ENCODE measurements around the gene SUPV3L1.

SUPV3L1 gene

DNA sequence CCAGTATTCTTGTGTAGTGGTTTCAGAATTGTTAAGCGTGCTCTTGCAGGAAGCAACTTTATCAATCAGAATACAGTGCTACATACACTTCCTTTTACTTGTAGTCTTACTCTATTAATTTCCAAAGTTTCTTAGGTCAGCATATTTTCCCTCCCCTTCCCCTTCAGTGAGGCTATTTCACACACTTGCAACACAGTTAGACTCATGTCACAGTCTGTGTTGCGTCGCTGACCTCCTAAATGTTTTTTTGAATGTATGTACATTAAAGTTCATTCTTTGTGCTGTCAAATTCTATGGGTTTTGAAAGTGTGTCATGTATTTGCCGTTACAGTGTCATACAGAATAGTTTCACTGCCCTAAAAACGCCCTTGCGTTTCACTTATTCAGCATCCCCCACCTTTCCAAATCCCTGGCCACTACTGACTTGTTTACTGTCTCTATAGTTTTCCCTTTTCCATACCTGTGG, 34.7 kb downstream of the SUPV3L1 start:
- H3K27ac Mint-ChIP-seq, result no peak overlapping the region
- no peaks in the 10 kb centered on the region for H3K27me3 Mint-ChIP-seq
- H3K4me3 Mint-ChIP-seq, result no peak overlapping the region
- ATAC-seq (ENCODE audit: low read depth), result no peak
- no peak for DNase-seq (ENCODE audit: low spot score in 2 of 2)
- H3K36me3 Mint-ChIP-seq, result no peaks in the 10 kb centered on the region
- peaks cover 9% of the 10 kb centered on the region for H3K4me1 Mint-ChIP-seq
- peaks cover 3% of the 10 kb centered on the region for H3K9me3 Mint-ChIP-seq

GRCh38 chr10:69215405-69216171, 35.6 kb downstream of the SUPV3L1 start:
- Mint-ChIP-seq H3K9me3 (peaks cover 3% of the 10 kb centered on the region), H3K27me3 (no peaks in the 10 kb centered on the region), H3K27ac (no peak overlapping the region), H3K4me3 (no peak overlapping the region), H3K36me3 (no peaks in the 10 kb centered on the region), H3K4me1 (peaks cover 11% of the 10 kb centered on the region)
- ATAC-seq (ENCODE audit: low read depth) (no peak), DNase-seq (ENCODE audit: low spot score in 2 of 2) (no peak)

DNA sequence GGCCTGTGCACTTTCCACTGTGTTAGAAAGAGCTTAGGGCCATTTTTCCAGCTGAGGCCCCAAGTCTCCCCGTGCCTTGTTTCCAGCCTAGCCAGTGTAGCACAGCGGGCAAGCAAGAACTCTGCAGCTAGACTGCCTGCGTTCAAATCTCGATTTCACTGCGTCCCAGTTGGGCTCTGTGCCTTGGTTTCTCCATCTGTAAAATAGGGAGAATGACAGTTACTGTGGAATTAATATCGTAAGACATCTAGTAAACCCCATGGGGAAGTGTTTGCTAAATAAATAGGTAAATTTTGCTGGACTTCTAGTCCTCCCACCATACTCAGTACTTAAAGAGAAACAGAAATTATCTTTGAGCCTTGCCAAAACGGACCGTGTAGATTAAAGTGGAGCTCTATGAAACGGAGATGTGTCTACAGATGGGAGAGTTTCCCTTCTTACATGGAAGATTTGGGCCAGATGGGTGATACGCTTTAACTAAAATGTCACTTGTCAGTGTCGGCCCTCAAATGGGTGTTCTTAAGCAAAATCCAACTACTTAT, 36.6 kb downstream of the SUPV3L1 start:
- H3K4me1 Mint-ChIP-seq, result peaks cover 13% of the 10 kb centered on the region
- no peak overlapping the region for H3K4me3 Mint-ChIP-seq
- no peaks in the 10 kb centered on the region for H3K27me3 Mint-ChIP-seq
- H3K9me3 Mint-ChIP-seq, result peaks cover 3% of the 10 kb centered on the region
- no peak overlapping the region for H3K27ac Mint-ChIP-seq
- no peak for DNase-seq (ENCODE audit: low spot score in 2 of 2)
- no peak for ATAC-seq (ENCODE audit: low read depth)
- H3K36me3 Mint-ChIP-seq, result no peaks in the 10 kb centered on the region

DNA sequence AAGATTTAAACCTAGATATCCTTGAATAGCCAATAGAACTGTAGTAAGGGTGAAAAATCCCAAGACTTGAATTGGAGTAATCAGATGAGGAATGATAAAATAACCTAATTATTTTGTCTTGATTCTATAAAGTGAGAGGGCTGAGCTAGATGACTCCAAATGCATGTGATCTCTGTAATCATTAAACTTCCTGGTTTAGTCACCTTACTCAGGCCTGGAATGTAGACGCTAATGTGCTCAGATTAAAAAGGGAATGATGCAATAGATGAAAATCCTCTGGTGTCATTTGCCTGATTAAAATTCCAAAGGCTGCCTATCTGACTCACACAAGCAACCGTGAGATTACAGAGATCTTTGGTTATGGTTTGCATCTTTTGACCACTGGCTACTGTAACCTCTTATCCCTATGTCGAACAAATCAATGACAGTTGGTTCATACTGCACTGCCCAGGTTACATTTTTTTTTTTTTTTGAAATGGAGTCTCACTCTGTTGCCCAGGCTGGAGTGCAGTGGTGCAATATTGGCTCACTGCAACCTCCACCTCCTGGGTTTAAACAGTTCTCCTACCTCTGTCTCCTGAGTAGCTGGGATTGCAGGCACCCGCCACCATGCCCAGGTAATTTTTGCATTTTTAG, 37.2 kb downstream of the SUPV3L1 start:
- DNase-seq (ENCODE audit: low spot score in 2 of 2), result no peak
- ATAC-seq (ENCODE audit: low read depth), result no peak
- Mint-ChIP-seq H3K27ac (no peak overlapping the region), H3K27me3 (no peaks in the 10 kb centered on the region), H3K36me3 (no peaks in the 10 kb centered on the region), H3K4me3 (no peak overlapping the region), H3K4me1 (peaks cover 16% of the 10 kb centered on the region), H3K9me3 (peaks cover 3% of the 10 kb centered on the region)

GRCh38 chr10:69218831-69219230, 38.8 kb downstream of the SUPV3L1 start:
- no peak overlapping the region for H3K27ac Mint-ChIP-seq

DNA sequence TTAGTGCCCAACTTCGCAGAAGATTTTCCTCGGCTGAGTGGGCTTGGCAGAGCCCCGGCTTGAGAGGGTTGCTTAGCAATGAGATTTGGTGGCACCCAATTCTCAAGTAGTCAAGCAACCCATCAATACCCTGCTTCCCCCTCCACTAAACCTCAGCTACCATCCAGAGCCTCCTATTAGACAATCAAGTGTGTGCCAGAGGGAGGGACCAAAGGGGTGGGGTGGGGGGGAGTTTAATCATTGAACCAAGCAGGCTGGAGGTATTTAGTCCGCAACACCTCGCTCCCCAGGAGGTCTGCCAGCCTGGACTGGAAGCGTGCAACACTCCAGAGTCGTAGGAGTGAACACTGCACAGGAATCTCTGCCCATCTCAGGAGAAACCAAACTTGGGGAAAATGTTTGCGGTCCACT, 40.0 kb downstream of the SUPV3L1 start, which contains the start of gene HKDC1:
Gene HKDC1 (plus strand): TSS at position 292 of the 411 bp plus-strand sequence. CDS start 104 bp downstream, at position 396.
- DNase-seq (ENCODE audit: low spot score in 2 of 2), result no peak
- Mint-ChIP-seq H3K27ac (no peak within 1 kb of the TSS), H3K9me3 (no peaks in the 10 kb centered on the region), H3K36me3 (no peaks in the 10 kb centered on the region), H3K4me3 (no peak within 1 kb of the TSS), H3K4me1 (peaks cover 25% of the 10 kb centered on the region), H3K27me3 (no peaks in the 10 kb centered on the region)
- ATAC-seq (ENCODE audit: low read depth), result no peak

More at GRCh38 chr10:69218831-69219230, 38.8 kb downstream of the SUPV3L1 start:
- Mint-ChIP-seq H3K4me1 (peaks cover 26% of the 10 kb centered on the region), H3K4me3 (no peak overlapping the region), H3K36me3 (no peaks in the 10 kb centered on the region), H3K9me3 (peaks cover 3% of the 10 kb centered on the region), H3K27me3 (no peaks in the 10 kb centered on the region)
- ATAC-seq (ENCODE audit: low read depth) (no peak), DNase-seq (ENCODE audit: low spot score in 2 of 2) (no peak)

- H3K4me1 Mint-ChIP-seq, result peaks cover 26% of the 10 kb centered on the region
- no peaks in the 10 kb centered on the region for H3K9me3 Mint-ChIP-seq
- no peak for ATAC-seq (ENCODE audit: low read depth)
- H3K4me3 Mint-ChIP-seq, result no peak overlapping the region
- H3K27me3 Mint-ChIP-seq, result no peaks in the 10 kb centered on the region
- DNase-seq (ENCODE audit: low spot score in 2 of 2), result no peak
- H3K36me3 Mint-ChIP-seq, result no peaks in the 10 kb centered on the region
- H3K27ac Mint-ChIP-seq, result no peak overlapping the region
Observed at GRCh38 chr10:69220507-69220906, 40.5 kb downstream of the SUPV3L1 start.

- ATAC-seq (ENCODE audit: low read depth), result peak; percentile 90
- H3K4me1 Mint-ChIP-seq, result peaks cover 28% of the 10 kb centered on the region
- peak overlapping the region; percentile 59 for H3K4me3 Mint-ChIP-seq
- H3K36me3 Mint-ChIP-seq, result no peaks in the 10 kb centered on the region
- DNase-seq (ENCODE audit: low spot score in 2 of 2), result peak; percentile 28
- H3K27ac Mint-ChIP-seq, result no peak overlapping the region
- H3K9me3 Mint-ChIP-seq, result no peaks in the 10 kb centered on the region
- no peaks in the 10 kb centered on the region for H3K27me3 Mint-ChIP-seq
Observed at GRCh38 chr10:69222157-69223027, 42.4 kb downstream of the SUPV3L1 start.

DNA sequence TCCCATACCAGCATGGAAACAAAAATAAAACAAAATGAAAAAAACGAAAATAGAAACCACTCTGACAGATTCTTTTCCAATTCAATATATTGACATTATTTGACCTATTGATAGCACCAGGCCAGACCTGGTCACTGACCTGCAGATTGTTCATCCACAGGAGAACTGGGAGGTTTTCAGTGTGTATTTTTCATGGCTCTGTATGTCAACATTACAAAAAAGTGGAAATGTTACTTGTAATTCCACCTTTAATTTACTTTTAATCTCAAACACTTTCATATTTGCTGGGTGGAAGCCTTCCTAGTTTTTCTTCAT, 43.0 kb downstream of the SUPV3L1 start:
- Mint-ChIP-seq H3K4me3 (peak overlapping the region; percentile 59), H3K27me3 (no peaks in the 10 kb centered on the region), H3K4me1 (peaks cover 33% of the 10 kb centered on the region), H3K36me3 (no peaks in the 10 kb centered on the region), H3K9me3 (no peaks in the 10 kb centered on the region), H3K27ac (no peak overlapping the region)
- ATAC-seq (ENCODE audit: low read depth) (no peak), DNase-seq (ENCODE audit: low spot score in 2 of 2) (no peak)

DNA sequence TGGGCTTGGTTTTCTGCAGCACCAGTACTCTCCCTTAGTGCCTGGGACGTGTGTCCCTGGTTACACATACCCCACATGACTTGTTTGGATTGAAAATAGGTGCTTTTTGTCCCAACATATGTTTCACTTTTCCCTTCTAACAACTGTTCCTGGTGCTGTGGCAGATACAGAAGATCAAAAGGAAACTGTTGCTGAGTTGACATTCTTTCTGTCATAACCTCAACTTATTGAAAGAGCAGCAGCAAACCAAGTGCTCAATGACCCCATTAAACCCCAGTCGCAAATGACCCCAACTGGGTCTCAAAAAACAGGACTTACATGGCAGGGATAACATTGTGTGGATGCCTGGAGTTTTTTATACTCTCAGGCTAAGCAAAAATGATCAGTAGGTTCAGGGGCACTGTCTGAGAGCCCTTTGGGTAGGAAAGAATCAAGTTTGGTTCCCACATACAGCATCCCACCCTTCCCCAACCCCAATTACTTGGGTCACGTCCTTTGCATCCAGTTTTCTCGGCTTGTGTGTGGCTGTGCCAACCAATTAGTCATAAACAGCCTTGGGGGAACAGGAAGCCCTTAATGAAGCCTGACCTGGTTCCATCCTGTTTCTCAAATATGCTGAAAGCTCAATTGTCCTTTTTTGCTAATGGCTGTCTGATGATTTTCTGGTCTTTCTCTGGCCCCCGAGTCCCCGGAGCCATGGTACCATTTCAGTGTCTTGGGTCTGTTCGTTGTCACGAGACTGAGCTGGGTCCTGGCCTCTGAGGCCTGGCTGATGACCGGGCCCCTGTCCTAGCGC, 45.0 kb downstream of the SUPV3L1 start:
- H3K27me3 Mint-ChIP-seq, result no peaks in the 10 kb centered on the region
- no peaks in the 10 kb centered on the region for H3K9me3 Mint-ChIP-seq
- H3K36me3 Mint-ChIP-seq, result no peaks in the 10 kb centered on the region
- H3K27ac Mint-ChIP-seq, result peak overlapping the region; percentile 20
- DNase-seq (ENCODE audit: low spot score in 2 of 2), result no peak
- H3K4me1 Mint-ChIP-seq, result peaks cover 49% of the 10 kb centered on the region
- no peak for ATAC-seq (ENCODE audit: low read depth)
- H3K4me3 Mint-ChIP-seq, result no peak overlapping the region

- peaks cover 47% of the 10 kb centered on the region for H3K4me1 Mint-ChIP-seq
- no peaks in the 10 kb centered on the region for H3K9me3 Mint-ChIP-seq
- DNase-seq (ENCODE audit: low spot score in 2 of 2) (no peak), ATAC-seq (ENCODE audit: low read depth) (no peak)
- H3K36me3 Mint-ChIP-seq, result no peaks in the 10 kb centered on the region
- H3K27me3 Mint-ChIP-seq, result no peaks in the 10 kb centered on the region
- H3K27ac Mint-ChIP-seq, result no peak overlapping the region
- no peak overlapping the region for H3K4me3 Mint-ChIP-seq
Observed at GRCh38 chr10:69225681-69226080, 45.6 kb downstream of the SUPV3L1 start.

- Mint-ChIP-seq H3K4me1 (peaks cover 46% of the 10 kb centered on the region), H3K9me3 (no peaks in the 10 kb centered on the region), H3K27ac (no peak overlapping the region), H3K27me3 (no peaks in the 10 kb centered on the region), H3K36me3 (no peaks in the 10 kb centered on the region), H3K4me3 (no peak overlapping the region)
- ATAC-seq (ENCODE audit: low read depth) (no peak), DNase-seq (ENCODE audit: low spot score in 2 of 2) (no peak)
Observed at GRCh38 chr10:69226919-69227450, 47.0 kb downstream of the SUPV3L1 start.

GRCh38 chr10:69228151-69228550, 48.1 kb downstream of the SUPV3L1 start:
- Mint-ChIP-seq H3K27ac (no peak overlapping the region), H3K4me3 (peak overlapping the region; percentile 89), H3K27me3 (no peaks in the 10 kb centered on the region), H3K36me3 (no peaks in the 10 kb centered on the region), H3K4me1 (peaks cover 36% of the 10 kb centered on the region), H3K9me3 (no peaks in the 10 kb centered on the region)
- DNase-seq (ENCODE audit: low spot score in 2 of 2) (no peak), ATAC-seq (ENCODE audit: low read depth) (no peak)

All from memory B cell (primary cell).